ENCODE results near the gene ANKS3.

ANKS3 gene

DNA sequence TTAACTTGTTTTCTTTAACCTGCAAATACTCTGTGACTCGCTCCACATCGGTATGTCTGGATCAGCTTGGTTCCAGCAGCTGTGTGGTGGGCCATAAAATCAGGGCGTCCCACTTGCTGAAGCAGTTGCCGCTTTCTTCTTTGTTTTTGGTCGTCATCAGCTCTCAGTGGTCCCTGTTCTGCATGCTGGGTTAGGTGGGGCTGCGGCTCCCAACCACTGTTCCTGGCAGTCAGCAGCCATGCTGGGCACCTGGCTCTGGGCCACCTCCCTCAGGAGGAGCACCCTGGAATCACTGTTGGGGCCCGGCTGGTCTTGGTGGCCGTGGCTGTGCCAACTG, 86.5 kb downstream of the ANKS3 start:
- H3K27ac ChIP-seq: no peak overlapping the region
- TF ChIP-seq ZFX (IDR thresholded peaks at IDR 0.05; ENCODE audit: borderline replicate concordance): no peak
- TF ChIP-seq, protein P1, sequence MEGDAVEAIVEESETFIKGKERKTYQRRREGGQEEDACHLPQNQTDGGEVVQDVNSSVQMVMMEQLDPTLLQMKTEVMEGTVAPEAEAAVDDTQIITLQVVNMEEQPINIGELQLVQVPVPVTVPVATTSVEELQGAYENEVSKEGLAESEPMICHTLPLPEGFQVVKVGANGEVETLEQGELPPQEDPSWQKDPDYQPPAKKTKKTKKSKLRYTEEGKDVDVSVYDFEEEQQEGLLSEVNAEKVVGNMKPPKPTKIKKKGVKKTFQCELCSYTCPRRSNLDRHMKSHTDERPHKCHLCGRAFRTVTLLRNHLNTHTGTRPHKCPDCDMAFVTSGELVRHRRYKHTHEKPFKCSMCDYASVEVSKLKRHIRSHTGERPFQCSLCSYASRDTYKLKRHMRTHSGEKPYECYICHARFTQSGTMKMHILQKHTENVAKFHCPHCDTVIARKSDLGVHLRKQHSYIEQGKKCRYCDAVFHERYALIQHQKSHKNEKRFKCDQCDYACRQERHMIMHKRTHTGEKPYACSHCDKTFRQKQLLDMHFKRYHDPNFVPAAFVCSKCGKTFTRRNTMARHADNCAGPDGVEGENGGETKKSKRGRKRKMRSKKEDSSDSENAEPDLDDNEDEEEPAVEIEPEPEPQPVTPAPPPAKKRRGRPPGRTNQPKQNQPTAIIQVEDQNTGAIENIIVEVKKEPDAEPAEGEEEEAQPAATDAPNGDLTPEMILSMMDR (IDR thresholded peaks at IDR 0.05): no peak

DNA sequence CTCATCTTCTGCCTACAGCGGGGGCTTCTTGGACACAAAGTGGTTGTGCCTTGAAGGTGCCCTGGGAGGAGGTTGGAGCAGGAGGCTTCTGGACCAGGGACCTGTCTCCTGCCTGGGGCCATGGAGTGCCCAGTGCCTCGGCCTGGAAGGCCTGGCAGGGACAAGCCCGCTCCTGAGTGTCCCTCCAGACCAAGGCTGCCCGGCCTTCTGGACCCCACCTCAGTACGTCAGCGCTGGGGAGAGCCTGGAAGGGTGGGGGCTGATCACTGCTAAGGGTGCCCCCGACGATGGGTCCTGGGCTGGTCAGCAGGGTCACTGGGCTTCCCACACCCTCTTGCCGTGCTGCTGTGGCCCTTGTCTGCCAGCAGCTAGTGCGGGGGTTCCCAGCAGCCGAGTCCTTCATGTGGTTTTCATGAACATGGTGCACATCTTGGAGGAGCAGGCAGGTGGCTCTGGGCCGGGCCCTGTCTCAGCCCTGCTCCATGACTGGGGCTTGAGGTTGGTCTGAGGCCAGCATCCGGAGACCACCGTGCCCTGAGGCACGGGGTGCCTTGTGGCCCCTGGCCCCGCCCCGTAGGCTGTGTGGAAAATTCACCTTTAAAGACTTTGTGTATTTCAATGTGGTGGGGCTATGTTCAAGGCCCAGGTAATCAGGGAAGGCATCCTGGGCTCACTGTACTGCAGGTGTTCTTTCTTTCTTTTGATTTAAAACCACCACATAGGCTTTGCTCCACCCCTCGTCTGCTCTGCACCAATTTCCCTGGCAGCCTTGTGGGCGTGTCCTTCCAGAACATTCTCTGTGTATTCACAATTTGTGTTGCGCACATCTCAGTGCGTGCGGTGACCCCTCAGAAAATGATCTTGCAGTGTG, 87.1 kb downstream of the ANKS3 start:
- H3K27ac ChIP-seq: no peak overlapping the region
- TF ChIP-seq, protein P1 (IDR thresholded peaks at IDR 0.05): no peak
- no peak for TF ChIP-seq ZFX (IDR thresholded peaks at IDR 0.05; ENCODE audit: borderline replicate concordance)
